Fibroblast of skin of scalp (primary cell): Measurements from ENCODE around the gene EARS2.
A peak's percentile ranks its signal among the peaks of the same experiment; 100 is the strongest.
"Not testable (repeated sequence)": the region's sequence is repeated elsewhere in the genome, so short reads cannot be mapped to it uniquely, and the experiment has no call there.

Experiments used
- DNase-seq: peaks from one replicate; pipeline ENCODE4 v3.0.0-alpha.2; 2013

EARS2 gene

DNA sequence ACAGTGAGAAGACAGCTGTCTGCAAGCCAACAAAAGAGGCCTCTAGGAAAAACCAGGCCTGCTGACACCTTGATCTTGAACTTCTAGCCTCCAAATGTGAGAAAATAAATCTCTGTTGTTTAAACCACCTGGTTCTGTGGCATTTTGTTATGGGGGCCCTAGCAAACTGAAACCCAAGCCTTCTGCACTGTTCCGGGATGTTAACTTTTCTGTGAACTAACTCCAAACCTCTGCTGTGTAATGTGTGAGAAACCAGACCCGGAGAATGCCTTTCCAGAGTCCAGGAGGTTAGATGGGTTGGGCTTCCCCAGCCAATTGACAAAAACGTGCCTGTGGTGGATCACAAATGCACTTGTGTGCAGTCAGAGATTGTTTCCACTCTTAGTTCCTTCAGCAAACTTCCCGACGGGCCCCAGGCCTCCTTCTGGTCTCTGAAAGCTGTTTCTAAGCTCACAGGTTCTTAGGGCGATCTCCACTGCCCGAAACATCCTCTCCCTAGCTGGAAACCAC, 33.2 kb downstream of the EARS2 start:
- no peak for DNase-seq

DNA sequence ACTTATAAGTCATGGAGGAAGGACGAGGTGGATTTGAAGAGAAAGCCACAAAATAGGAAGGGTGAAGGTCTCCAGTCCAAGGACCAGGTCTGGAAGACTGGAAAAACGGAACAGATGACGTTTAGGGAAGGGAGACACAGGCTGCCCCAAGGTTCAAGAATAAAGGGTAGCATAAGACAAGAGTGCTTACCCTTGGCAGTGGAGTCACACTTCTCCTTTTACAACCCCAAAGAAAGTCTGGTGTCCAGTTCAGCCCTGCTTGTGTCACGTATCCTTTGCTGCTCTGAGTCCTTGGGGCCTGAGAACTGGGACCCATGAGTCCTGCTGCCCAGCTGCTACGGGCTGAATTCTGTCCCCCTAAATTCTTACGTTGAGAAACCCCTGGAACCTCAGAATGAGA, 33.8 kb downstream of the EARS2 start:
- DNase-seq = no peak

DNA sequence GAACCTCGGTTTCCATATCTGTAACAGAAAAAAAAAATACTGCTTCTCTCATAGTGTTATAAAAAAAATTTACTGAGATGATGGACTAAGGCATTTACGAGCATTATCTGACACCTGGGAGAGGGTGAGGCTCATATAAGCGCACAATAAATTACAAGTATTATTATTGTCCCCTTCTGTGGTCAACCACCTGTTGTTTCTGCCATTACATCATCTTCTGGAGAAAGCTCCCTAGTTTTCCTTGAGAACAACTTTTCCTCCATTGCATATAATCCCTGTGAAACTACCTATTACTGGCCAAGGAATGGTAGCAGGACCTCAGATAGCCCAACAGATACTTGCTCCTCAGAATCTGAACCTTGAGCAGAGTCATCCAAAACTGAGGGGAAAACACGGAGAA, 35.2 kb downstream of the EARS2 start:
- no peak for DNase-seq

DNA sequence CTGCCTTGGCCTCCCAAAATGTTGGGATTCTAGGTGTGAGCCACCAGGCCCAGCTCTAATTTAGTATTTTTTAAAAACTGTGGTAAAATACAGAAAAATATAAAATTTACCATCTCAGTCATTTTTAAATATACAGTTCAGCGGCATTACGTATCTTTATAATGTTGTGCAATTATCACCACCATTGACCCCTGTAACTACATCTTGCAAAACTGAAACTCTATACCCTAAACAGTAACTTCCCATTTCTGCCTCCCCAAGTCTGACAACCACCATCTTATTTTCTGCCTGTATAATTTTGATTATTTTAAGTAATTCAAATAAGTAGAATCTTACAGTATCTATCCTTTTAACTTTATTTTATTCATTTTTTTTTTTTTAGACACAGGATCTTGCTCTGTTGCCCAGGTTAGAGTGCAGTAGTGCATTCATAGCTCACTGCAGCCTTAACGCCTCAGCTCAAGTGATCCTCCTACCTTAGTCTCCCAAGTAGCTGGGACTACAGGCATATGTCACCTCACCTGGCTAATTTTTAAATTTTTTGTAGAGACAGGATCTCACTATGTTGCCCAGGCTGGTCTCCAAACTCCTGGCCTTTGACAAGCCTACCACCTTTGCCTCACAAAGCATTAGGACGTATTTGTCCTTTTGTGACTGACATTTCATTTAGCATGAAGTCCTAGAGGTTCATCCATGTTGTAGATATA, 36.0 kb downstream of the EARS2 start:
- DNase-seq = no peak

DNA sequence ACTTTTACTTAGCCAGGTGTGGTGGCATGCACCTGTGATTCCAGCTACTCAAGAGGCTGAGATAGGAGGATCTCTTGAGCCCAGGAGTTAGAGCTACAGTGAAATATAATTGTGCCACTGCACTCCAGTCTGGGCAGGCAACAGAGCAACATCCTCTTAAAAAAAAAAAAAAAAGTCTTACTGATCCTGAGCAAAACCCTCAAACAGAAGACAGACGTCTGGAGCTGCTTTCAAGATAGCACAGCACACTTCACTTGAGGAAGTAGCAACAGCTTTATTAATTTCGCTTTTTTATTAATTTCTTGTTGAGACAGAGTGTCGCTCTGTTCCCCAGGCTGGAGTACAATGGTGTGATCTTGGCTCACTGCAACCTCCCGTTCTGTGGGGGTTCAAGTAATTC, 36.6 kb downstream of the EARS2 start:
- DNase-seq = no peak

DNA sequence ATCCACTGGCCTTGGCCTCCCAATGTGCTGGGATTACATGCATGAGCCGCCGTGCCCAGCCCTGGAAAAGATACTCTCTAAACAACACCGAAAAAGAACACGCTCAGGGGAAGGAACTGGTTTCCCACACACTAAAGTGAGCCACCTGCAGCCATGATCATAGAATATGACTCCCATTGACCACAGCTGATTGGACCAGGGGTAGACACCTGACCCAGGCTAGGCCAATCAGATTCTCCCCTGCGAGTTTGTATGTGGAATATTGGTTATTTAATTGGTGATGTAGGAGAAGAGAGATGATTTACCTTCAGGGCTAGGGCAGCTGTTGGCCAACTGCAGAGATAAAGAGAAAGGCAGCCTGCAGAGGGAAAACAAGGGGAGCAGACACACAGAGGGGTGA, 37.9 kb downstream of the EARS2 start:
- DNase-seq = no peak

DNA sequence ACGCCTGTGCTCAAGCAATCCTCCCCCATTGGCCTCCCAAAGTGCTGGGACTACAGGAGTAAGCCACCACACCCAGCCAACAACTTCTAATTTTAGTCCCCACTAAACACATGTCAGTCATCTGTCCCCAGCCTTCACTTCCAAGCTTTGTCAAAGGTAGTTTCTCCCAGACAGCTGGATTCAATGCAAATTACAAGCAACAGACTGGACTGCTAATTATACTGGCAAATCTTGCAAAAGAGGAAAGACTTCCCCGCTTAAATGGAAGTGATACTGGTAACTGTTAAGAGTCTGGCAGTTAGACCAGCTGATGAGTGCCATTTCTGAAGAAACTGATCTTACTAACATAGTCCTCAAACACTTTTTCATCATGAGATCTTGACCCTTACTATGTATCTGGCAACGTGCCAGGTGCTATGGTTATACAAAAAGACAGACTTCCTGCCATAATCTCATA, 38.7 kb downstream of the EARS2 start:
- DNase-seq = no peak

DNA sequence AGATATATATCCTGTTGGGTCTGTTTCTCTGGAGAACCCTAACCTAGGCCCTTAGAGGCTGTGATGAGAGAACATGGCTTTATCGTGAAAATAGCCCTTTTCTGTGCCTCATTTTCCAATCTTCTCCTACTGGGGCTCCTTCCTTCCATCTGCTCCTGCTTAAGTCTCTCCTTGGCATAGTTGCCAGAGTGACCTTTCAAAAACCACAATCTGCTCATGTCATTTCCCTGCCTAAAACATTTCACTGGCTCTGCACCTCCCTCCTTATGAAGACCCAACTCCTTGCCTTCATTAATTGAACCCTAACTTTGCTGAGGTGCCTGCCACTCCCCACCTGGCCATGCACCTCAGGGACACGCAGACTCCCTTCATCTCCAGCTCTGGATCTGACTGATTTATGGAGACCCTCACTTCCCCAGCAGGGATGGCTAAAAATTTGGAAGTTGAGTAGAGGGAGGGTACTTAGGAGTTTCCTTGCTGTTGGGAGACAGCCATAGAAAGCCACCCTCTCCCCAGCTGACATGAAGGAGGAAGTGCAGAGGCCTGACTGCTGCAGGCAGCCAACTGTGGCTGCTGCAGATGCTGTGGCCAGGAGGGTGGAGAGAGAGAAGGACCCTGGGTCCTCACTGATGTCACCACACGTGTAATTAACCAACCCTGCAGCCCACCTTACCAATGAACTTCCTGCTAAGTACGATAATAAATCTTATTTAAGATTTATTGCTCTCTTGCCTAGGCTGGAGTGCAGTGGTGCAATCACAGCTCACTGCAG, 40.6 kb downstream of the EARS2 start:
- DNase-seq = no peak

DNA sequence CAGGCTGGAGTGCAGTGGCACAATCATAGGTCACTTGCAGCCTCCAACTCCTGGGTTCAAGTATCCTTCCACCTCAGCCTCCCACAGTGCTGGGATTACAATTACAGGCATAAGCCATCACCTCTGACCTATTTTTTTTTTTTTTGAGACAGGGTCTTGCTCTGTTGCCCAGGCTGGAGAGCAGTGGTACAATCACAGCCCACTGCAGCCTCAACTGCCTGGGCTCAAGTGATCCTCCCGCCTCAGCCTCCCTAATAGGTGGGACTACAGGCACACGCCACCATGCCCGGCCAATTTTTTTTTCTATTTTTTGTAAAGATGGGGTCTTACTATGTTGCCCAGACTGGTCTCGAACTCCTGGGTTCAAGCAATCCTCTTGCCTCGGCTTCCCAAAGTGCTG, 41.3 kb downstream of the EARS2 start:
- DNase-seq = no peak

DNA sequence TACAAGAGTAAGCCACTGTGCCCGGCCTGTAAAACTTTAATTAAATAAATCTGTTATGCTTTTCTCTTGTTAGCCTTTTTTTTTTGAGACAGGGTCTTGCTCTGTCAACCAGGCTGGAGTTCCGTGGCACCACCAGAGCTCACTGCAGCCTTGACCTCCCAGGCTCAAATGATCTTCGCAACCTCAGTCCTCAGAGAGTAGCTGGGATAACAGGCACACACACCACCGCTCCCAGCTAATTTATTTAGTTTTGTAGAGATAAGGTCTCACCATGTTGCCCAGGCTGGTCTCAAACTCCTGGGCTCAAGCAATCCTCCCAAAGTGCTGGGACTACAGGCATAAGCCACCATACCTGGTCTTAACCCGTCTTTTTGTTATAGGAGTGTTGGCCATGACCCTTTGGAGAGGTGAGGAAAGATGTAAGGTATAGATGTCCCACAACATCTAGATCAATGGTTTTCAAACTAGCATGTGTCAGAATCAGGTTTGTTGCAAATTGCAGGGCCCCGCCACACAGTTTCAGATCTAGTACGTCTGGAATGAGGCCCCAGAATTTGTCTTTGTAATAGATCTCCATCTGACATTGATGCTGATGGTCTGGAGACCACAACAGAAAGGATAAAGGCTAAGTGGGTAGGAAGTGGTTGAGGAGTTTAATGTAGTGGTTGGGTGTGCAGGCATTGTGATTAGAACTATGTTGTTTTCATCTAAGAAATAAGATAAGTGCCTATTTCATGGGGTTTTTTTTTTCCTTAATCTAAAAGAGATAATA, 42.6 kb downstream of the EARS2 start:
- no peak for DNase-seq

DNA sequence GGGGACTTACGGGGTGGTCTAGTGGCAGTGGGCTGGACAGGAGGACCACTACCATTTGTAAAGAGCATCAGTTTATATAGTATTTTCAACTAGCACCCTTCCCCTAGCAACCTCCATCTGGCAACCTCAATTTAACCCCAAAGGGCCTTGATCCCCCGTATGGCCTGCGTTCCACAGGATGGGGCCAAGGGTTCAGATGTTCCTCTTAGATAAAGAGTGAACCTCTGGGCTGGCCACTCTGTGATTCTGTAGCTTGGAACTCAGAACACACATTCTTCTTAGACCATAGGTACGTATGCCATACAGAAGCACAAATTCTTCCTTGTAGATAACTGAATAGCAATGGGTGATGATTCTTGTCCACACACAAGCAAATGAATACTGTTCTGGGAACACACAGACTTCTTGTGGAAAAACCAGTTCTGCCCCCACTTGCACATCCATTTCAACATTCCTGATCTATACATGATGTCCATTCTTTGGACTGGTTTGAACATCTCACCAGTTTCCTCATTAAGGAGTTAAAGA, 44.9 kb downstream of the EARS2 start:
- no peak for DNase-seq

DNA sequence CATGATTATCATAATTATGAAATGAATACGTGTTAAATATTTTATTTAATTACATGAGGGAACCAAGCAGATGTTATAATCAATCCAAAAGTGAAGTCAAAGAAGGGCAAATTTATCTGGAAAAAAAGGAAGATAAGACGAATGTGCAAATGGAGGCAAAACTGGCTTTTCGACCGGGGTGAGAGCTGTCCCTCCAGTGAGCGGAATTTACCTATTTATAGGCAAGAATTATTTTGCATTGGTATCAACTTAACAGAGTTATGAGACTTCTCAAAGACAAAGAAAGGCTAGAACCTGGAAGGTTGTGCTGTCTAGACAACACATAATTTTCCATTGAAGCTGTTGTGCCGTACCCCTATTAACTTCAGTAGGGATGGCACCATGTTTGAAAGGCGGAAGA, 45.4 kb downstream of the EARS2 start:
- DNase-seq = no peak

DNA sequence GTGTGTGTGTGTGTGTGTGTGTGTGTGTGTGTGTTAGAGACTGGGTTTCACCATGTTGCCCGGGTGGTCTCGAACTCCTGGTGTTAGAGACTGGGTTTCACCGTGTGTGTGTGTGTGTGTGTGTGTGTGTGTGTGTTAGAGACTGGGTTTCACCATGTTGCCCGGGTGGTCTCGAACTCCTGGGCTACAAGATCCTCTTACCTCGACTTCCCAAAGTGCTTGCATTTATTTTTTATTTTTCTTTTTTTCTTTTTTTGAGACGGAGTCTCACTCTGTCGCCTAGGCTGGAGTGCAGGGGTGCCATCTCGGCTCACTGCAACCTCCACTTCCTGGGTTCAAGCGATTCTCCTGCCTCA, 46.3 kb downstream of the EARS2 start:
- DNase-seq = not testable (repeated sequence)

DNA sequence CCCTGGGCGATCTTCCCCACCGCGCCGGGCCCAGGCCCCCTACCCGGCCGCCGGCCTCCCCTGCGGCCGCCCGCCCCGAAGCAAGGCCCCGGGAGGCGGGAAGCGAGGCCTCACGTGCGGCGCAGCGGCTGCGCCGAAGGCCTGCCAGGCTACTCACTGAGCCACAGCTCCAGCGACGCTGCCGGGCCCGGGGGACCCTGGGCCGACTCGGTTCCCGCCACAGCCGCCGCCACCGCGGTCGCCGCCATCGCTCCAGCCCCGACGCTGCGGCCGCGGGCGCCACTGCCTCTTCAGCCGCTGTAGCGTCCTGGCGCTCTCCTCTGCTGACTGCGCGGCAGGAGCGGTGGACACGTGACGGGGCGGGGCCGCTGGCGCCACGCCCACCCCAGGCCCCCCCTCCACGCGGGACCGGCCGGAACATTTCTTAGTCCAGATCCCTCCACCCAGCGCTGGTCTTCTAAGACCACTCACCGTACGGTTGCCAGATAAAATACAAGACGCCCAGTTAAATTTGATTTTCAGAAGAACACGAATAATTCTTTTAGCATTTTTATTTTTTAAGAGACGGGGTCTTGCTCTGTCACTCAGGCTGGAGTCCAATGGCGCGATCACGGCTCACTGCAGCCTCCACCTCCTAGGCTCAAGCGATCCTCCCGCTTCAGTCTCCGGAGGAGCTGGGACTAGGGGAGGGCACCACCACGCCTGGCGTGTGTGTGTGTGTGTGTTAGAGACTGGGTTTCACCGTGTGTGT, 46.8 kb downstream of the EARS2 start, which contains the start of gene GGA2:
Gene GGA2, minus strand, starts transcription at position 331 of the 751 bp plus-strand sequence. Its CDS starts 83 bp downstream, at position 248.
- DNase-seq = peak; percentile 84

DNA sequence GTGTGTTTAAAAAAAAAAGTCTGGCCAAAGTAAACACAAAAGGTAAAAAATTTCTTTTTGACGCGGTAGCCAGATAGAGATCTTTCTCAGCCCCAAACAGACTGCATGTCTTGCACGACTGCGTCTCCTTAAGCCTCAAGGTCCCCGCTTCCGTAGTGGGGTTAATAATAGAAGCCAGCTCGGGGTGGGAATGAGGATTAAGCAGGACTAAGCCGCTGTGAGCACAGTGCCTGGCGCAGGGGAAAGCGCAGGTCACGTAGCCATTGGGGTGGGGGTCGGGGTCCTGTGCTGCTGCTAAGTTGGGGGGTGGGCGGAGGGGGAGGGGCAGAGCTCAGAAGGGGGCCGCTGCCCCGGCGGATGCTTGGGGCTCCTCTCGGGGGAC, 47.4 kb downstream of the EARS2 start:
- peak; percentile 27 for DNase-seq

DNA sequence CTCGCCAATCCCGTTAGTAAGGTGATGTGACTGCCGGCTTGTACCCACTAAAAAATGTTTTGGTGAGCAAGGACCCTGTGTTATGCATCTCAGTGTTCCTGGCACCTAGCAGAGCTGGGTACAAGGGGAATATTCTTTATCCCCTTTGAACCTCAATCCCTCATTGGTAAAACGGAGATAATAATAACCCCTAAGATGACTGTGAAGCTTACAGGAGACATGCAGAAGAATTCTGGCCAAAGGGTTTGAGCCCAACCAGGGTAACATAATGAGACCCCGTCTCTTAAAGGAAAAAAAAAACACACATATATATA, 47.8 kb downstream of the EARS2 start:
- DNase-seq = no peak

DNA sequence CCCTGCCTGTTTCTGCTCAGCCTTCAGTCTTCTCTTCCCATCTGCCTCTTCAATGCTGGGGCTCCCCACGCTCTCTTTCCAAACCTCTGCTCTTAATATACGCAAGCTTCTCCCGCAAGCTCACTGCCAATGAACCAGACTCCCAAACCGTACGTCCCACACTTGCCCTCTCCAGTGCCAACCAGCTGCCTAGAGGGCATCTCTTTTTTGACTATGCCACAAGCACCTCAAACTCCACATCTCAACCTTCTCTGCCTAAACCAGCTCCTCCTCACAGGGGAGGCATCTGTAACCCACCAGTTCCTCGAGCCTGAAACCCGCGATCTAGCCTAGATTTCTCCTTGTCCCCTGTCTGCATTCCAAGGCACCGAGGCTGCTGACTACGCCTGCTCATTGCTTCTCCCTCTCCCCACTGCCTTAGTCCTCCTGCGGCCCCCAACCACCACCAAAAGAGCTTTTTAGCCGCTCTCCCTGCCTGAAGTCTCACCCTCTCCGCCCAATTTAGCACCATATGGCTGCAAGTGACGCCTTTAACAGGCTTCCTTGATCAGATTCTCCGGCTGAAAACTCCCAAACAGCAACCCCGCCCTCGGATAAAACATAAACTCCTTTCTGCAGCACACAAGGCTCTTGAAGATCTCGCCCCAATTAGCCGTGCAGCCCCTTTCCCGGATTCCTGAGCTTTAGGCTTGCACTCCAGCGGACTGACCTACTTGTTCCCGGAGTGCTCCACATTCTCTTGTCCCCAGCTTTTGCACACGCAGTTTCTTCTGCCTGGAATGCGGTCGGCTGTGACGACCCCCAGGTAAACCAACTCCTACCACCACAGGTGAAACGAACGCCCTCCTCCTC, 48.3 kb downstream of the EARS2 start:
- no peak for DNase-seq

DNA sequence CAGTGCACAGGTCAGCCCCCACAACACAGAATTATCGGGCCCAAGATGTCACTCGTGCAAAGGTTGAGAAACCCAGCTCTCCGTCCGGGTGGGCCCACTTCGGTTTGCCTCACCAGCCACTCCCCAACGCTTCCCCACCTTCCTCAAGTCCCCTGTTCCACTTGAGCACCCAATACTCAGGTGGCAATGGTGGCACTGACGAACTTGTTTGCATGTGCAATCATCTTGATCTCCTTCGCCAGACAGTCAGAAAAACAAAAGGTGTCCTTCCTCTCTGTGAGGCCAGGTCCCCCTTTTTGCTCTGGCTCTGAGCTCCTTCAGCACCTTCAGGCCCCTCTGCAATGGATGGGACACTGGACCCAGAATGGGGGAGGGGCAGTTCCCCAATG, 50.5 kb downstream of the EARS2 start:
- DNase-seq = no peak

DNA sequence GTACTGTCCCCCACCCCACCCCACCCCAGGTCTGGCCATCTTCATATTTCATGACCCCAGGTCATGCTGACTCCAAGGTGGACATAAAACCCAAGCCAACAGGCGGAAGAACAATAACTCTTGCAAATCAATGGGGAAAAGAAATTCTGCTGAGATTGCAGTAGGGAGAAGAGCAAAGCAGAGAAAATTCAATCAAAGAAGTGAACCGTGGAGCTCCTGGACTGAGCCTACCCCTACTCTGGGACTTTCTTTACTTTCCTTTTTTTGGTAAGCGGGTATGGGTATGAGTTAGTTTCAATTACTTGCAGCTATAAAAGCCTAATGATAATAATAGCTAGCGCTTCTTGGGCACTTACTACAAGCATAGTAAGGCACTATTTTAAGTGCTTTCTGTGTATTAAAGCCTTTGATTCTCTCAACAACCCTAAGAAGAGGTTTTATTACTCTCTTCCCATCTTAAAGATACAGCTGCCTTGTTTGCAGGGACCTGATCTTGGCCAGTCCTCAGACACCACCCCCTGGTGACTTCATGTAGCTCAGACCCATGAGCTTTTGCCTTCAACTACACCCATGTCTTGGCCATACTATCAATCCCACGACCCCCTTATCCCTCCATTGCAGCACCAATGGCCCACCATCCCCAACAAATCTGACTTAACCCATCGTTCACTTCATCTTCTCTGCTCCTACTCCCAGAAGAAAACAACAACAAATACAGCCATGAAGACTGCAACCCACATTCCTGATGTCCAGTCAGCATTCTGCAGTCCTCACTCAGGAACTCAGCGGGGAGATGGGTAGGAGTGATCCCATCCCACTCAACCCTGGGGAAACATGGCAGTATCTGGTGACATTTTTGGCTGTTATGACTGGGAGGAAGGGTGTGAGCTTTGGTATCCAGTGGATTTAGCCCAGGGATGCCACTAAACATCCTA, 51.2 kb downstream of the EARS2 start:
- DNase-seq = no peak

DNA sequence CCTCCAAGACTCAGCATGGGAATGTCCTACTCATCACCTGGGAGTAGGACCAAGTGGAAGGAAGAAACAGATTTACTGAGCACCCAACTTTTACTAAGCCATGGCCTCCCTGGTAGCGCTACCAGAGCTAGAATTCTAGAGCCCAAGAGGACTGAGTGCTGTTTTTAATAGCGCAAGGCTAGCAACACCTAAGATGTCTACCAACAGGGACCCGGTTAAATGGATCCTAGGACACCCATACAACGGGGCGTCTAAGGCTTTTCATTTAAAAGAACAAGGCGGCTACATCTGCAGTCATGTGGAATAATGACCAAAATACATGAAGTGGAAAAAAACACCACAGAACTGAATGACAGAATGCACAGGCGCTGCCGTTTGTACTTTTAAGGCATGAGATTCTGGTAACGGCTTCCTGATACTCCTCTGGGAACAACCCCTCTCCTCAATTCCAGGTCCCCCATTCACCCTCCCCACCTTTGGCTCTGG, 51.9 kb downstream of the EARS2 start:
- no peak for DNase-seq
